Body of pancreas (tissue), 4 donors: ENCODE measurements around the gene MRPL36.

Experiments
- CTCF ChIP-seq, 7 experiments: fragments of 450-650 bp in 4 of 7; fragments of 200-600 bp in 3 of 7; sonication (generic) in 3 of 7; IDR thresholded peaks; one replicate each; pipeline ENCODE4 v1.5.1; 2016 to 2019; ENCODE audit warnings: antibody characterized with exemption in 7 of 7
- POLR2A ChIP-seq, 3 donors: fragments of 450-650 bp; IDR thresholded peaks; one replicate each; pipeline ENCODE4 v1.6.1; 2016; ENCODE audit warnings: antibody characterized with exemption in 3 of 3, mild to moderate bottlenecking in 2 of 3

DNA sequence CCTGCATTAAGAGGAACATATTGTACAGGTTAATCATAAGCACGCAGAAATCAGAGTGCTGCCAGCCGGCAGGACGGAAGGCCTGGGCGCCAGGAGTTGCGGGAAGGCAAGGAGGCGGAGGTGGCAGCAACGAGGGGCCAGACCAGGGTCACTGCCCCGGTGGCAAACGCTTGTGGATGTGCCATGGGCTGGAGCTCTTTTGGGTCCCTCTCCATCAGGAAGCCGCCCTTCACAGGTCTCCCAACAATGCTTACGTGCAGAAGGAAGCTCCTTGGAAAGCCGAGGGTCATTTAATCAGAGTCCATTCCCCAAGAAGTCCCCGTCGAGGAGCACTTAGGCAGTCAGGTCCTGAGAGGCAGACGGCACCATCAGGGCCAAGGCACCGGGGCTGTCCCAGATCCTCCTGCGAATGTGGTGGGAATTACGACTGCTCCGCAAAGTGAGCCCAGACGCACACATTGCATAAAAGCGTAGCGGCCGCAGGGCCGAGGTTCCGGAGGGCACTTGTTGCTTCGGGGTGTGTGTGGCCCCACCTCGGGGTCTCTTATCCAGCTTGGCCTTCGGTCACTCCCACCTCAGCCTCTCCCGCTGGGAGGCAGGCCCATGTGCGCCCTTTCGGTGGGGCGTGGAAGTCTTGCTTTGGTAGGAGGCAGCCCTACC, 20.5 kb downstream of the MRPL36 start:
- TF ChIP-seq CTCF (IDR thresholded peaks at IDR 0.05): no peak
- no peak for TF ChIP-seq POLR2A (IDR thresholded peaks at IDR 0.05)
